Mucosa of gallbladder (tissue), 1 donor: ENCODE measurements around the gene ELN. TPM values are rescaled to one million over a fixed set of nuclear protein-coding genes. Genes with fewer than 3 reads are reported as not detected.

Experiments
- DNase-seq: peaks from one replicate; pipeline ENCODE4 v3.0.0-alpha.2; 2020; ENCODE audit warnings: low spot score
- total RNA-seq: library from RNA; stranded (reverse); gene quantifications from one replicate; pipeline ENCODE4 v1.2.1, GENCODE V29; 2021
- donor health status: DM: no; HTN: no; CAD: no.

The ELN gene
- total RNA-seq, 1 donor from 2014 or later: 70.3 TPM

DNA sequence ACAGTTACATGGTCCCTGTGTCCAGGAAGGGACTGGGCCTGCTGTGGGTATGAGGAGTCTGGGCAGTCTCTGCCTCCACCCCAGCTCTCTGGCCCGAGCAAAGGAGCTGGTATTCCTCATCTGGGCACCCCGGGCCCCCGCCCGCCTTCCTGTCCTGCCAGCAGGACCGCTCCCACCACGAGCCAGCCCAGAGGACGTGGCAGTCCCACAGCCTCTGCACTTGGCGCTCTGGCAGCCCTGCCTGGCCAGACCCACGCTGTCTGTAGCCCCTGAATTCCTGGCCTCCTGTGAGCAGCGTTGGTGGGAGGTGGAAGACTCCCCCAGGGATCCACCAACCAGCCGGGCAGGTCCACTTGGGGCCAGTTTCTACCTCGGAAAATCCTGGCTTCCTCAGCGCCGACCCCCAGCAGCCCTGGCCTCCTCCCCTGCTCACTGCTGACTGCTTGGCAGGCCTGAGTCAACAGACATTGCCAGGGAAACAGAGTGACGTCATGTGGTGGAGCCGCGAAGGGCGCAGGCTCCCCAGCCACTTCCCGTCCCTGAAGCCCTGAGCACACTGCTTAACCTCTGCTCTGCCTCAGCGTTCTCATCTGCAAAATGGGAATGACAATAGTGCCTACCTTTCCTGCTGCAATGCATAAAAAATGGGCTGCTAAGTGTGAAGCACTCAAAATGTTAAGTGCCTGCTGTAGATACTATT, 34.0 kb downstream of the ELN start:
- peak; percentile 93 for DNase-seq

DNA sequence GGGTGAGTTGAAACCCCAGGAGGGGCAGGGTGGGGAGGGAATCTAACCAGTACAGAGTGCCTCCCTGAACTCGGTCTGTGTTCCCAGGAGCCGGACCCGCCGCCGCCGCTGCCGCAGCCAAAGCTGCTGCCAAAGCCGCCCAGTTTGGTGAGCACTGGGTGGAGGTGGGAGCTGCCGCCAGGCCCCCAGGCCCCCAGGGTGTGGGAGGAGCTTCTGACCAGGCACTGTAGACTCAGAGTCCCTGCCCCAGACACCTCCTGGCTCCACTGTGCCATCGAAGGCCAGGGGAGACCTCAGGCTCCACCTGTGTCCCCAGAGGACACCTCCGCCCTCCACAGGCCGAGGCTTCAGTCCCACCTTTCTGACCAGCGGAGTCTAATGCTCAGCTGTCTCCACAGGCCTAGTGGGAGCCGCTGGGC, 35.3 kb downstream of the ELN start:
- no peak for DNase-seq

DNA sequence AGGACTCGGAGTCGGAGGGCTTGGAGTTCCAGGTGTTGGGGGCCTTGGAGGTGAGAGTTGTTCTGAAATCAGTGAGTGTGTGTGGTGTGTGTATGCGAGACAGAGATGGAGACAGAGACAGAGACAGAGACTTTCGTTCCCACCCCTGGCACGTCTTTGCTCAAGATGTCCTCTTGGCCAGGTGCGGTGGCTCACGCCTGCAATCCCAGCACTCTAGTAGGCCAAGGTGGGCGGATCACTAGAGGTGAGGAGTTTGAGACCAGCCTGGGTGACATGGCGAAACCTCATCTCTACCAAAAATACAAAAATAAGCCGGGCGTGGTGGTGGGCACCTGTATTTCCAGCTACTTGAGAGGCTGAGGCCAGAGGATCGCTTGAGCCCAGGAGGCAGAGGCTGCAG, 35.7 kb downstream of the ELN start:
- no peak for DNase-seq

DNA sequence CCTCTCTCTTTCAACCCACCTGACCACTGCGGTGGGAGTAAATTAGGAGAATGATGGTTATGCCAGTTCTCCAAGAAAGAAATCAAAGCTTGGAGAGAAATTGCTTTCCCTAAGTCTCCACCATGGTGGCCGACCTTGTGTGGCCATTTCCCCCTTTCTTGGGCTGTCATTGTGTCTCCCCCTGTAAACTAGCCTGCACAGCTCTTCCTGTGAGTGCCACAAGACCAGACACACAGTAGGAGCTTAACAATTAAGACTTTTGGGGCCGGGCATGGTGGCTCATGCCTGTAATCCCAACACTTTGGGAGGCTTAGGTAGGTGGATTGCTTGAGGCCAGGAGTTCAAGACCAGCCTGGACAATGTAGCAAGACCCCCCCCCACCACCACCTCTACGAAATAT, 36.7 kb downstream of the ELN start:
- no peak for DNase-seq

DNA sequence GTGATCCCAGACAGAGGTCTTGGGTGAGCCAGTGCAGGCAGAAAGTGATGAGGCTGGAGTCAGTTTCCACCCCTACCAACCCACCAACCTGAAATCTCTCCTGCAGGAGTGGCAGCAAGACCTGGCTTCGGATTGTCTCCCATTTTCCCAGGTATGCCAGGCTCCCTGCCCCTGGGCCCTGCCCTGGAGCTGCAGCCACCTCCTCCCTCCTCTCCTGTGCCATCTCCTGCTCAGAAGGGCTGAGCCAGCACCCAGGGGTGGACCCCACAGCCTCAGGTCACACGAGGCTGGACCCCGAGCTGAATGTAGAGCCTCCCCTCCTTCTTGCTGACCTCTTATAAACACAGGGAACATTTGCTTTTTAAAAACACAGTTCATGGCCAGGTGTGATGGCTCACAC, 38.7 kb downstream of the ELN start:
- no peak for DNase-seq

DNA sequence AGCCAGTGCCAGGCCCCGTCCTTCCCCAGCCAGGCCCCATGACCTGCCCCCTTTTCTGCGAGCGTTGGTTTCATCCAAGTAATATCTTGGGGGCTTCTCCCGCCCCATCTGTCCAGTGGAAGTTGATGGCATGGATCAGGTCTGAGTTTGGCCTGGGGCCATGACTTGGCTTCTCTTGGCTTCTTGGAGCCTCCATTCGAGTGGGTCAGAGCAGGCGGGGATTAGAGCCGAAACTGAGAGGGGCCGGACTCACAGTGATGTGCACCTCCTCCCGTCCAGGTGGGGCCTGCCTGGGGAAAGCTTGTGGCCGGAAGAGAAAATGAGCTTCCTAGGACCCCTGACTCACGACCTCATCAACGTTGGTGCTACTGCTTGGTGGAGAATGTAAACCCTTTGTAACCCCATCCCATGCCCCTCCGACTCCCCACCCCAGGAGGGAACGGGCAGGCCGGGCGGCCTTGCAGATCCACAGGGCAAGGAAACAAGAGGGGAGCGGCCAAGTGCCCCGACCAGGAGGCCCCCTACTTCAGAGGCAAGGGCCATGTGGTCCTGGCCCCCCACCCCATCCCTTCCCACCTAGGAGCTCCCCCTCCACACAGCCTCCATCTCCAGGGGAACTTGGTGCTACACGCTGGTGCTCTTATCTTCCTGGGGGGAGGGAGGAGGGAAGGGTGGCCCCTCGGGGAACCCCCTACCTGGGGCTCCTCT, 40.6 kb downstream of the ELN start:
- no peak for DNase-seq

DNA sequence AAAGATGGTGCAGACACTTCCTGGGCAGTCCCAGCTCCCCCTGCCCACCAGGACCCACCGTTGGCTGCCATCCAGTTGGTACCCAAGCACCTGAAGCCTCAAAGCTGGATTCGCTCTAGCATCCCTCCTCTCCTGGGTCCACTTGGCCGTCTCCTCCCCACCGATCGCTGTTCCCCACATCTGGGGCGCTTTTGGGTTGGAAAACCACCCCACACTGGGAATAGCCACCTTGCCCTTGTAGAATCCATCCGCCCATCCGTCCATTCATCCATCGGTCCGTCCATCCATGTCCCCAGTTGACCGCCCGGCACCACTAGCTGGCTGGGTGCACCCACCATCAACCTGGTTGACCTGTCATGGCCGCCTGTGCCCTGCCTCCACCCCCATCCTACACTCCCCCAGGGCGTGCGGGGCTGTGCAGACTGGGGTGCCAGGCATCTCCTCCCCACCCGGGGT, 41.1 kb downstream of the ELN start:
- DNase-seq: no peak

DNA sequence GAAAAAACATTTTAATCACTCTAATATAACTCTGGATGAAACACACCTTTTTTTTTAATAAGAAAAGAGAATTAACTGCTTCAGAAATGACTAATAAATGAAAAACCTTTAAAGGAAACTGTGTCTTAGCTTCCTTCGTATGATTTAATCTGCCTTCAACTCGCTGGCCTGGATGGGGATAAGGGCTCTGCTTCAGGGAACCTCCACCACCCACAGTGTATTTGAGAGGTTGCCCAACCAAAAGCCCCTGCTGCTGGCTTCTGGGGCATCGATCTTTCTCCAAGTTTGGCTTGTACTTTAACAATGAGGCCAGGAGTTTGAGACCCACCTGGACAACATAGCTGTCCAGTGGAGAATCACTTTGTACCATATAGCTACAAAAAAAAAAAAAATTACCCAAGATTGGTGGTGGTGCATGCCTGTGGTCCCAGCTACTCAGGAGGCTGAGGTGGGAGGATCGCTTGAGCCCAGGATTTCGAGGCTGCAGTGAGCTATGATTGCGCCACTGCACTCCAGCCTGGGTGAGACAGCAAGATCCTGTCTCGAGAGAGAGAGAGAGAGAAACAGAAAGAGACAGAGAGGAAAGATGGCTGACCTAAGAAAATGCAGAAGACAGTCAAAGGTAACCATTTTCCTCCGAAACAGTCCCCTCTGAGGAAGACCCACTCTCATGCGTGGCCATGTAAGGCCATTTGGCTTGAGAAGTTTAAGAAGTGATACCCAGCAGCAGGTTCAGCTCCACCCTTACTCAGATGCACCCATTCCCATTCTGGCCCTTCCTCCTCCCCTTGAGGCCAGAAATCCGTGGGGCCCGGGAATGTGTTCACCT, 42.0 kb downstream of the ELN start:
- DNase-seq: no peak

DNA sequence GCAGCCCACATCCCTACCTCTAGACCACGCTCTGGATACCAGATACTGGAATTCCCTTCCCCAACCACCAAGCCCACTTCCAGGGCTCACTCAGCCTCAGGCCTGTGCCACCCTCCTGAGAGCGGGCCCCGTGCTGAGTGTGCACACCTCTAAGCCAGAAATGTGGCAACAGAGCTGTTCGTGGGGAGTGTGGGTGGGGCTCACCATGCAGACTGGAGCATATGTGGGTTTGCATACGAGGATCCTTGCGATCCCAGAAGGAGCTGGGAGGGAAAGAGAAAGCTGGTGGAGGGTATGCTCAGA, 42.6 kb downstream of the ELN start:
- no peak for DNase-seq

DNA sequence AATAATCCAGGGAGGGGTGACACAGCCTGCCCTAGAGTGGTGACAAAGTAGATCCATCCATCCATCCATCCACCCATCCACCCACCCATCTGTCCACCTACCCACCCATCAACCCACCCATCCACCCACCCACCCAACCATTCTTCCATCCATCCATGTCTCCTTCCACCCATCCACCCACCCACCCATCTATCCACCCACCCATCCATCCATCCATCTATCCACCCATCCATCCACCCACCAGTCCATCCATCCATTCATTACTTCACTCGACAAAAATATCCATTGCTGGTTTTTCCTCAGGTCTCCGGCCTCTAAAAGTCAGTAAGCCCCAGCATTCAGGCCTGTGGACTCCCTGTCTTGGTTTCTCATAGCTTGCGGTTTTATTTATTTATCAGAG, 43.1 kb downstream of the ELN start:
- DNase-seq: no peak

DNA sequence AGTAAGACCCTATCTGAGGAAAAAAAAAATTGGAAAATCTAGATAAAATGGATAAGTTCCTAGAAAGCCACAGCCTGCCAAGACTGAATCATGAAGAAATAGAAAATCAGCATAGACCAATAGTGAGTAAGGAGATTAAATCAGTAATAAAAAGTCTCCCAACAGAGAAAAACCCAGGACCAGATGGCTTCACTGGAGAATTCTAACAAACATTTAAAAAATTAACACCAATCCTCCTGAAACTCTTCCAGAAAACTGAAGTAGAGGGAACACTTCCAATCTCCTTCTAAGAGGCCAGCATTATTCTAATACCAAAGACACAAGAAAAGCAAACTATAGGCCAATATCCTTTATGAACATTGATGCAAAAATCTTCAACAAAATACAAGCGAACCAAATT, 46.8 kb downstream of the ELN start:
- DNase-seq: no peak

DNA sequence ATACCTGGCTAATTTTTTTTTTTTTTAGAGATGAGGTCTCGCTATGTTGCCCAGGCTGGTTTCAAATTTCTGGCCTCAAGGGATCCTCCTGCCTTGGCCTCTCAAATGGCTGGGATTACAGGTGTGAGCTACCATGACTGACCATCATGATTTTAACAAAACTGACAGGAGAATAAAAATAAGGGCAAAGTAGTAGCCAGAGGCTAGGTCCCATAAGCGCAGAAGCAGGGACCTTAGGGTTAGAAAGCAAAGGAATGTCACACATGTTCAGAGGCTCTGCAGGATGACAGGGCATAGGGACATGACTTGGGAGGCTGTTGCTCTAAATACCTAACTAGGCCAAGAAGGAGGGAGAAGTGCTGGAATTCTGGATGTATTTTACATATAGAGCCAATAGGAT, 50.5 kb downstream of the ELN start:
- DNase-seq: no peak

DNA sequence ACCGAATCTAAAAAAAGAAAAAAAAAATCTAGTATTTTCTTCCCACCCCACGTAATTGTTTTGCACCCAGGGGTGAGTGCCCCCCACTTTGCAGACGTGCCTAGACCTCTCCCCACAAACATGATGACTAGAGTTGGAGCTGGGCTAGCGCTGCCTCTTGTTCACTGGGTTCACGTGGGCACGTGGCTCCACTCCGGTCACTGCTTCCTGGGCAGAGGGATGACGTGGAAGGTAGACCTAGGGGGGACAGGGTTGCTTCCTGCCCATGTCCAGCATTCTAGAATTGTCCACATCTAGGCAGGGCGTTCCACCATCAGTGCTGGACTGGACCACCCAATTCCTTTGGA, 54.8 kb downstream of the ELN start:
- DNase-seq: no peak

DNA sequence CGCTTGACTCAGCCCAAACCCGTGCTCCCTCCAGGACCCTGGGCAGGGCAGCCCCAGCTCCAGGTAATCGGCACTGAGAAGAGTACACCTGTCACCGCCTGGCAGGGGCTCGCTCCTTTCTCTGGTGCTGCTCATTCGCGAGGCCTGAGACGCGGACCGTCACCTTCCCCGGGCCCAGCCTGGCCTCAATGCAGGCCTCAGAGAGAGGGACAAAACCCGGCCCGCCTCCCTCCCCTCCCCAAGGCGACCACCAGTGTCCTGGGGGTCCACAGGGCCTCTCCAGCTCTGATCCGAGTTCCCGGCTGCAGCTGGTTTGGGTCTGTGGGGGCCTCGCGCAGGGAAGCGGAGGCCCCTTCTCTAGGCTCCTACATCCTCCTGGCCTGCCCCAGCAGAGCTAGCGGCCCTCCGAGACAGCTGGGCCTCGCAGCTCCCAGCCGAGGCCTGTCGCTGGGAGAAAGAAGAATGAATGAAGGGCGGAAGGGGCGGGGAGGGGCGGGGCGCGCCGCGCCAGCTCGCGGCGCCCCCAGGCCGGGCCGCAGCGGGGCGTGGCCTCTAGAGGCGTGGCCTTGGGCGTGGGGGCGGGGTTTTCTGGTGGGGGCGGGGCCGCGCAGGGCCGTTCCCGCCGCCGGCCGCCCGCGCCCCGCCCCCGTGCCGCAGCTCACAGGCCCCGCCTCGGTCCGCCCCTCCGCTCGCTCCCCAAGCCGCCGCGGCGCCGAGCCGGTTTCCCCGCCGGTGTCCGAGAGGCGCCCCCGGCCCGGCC, 55.3 kb downstream of the ELN start, which contains the start of gene LIMK1:
Gene LIMK1 (plus strand): TSS at position 688 of the 760 bp plus-strand sequence. CDS start 187 bp downstream, outside the sequence.
- peak; percentile 79 for DNase-seq

DNA sequence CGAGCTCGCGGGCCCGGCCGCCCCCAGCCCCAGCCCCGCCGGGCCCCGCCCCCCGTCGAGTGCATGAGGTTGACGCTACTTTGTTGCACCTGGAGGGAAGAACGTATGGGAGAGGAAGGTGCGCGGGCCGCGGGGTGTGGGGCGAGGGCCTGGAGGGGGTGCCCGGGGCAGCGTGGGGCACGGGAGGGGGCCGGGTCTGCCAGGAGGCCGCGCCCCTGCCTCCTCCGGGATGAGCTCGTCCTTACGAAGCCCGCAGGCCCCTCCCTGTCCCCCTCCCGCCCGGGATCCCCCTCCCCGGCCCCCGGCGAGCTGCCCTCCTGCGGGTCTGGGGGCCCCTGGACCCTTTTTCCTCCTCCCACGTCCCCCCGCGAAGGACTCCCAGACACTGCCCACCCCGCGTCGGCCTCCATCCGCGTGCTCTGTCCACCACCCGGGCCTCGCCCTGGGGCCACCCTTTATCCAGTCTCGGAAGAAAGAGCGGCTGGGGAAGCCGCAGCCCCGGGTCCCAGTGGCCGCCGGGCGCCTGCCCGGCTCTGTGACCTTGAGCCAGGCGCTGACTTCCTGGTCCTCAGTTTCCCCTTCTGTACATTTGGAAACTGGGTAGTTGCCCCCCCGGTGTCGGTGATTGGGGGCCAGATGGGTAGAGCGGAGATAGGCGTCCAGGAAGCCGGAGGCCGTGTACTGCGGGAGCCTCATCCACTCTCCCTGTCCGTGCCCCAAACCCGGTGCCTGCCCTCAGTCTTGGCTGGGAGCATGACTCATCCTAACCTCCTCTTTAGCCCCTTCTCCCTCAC, 56.2 kb downstream of the ELN start:
- DNase-seq: no peak

DNA sequence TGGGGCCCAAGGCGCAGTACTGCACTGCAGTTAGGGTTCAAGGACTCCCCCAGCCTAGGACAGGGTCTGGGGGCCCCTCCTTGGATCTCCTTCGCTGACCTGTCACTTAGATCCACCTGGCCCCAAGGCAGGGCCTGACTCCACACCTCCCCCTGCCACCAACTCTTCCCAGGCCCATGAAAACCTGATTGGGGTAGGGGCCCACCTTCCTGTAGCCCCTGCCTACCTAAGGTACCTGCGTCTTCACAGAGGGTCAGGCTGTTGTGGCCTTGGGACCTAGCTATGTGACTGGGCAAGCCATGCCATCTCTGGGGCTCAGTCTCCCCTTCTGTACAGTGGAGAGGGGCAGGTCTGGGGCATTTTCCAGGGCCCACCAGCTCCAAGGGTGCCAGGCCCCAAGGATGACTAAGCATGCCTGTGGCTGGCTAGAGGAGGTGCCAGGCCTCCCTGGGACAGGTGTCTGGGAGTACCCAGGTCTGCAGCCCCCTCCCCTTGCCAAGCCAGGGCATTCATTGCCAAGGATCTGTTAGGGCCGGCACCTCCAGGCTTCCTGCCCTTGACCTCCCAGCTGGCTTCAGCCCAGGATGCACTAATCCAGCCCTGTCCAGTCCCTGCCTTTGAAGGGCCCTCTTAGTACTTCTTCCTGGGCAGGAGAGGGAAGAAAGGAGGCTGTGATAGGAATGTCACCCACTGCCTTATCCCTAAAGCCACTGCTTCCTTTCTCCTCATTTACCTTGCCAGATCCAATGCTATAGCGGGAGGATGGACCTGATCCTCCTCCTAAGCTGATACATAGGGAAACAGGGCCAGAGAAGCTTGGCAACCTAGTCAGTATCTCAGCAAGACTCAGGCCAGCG, 57.0 kb downstream of the ELN start:
- DNase-seq: no peak

DNA sequence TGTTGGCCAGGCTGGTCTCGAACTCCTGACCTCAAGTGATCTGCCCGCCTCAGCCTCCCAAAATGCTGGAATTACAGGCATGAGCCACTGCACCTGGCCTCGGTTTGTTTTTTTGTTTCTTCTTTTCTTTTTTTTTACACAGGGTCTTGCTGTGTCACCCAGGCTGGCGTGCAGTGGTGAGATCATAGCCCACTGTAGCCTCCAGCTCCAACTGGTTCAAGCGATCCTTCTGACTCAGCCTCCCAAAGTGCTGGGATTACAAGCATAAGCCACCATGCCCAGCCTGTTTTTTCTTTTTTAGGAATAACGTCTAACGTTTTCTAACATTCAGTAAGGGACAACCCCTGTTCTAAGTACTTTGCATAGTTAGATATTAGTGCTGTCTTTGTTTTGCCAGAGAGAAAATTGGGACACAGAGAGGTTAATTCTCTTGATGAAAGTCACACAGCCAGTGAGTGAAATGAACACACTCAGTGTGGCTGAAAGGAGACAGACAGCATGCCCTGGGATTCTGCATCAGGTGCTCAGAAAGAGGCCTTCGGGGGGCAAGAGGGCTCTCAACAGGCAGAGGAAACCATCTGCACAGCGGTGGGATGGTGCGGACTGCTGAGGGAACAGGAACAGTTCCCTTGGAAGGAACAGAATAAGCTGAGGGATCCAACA, 59.9 kb downstream of the ELN start:
- DNase-seq: no peak

DNA sequence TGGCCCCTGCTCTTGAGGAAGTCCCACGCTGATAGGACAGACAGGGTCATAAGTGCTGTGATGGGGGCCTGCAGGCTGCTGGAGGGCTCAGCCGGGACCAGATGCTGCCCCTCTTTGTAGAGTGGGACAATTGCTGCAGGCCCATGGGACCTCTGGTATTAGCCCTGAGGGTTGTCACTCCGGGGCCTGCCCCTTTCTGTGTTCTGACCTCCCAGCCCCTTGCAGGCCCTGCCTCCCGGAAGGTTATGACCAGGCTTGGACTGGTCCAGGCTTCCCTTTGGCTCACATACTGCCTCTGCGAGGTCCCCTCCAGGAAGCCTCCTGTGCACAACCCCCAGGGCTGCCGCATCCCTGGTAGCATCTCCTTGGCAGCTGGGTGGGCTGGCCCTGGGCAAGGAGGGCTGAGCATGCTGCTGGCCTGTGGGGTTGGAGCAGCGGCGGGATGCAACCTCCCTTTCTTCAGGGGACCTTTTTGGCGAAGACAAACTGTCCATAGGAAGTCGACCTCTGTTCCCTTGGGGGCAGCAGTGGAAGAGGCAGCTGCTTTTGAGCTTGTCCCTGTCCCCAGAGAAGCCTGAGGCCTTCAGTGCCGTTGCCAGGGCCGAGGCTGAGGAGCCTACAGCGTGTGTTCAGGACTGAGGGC, 64.5 kb downstream of the ELN start:
- DNase-seq: no peak

DNA sequence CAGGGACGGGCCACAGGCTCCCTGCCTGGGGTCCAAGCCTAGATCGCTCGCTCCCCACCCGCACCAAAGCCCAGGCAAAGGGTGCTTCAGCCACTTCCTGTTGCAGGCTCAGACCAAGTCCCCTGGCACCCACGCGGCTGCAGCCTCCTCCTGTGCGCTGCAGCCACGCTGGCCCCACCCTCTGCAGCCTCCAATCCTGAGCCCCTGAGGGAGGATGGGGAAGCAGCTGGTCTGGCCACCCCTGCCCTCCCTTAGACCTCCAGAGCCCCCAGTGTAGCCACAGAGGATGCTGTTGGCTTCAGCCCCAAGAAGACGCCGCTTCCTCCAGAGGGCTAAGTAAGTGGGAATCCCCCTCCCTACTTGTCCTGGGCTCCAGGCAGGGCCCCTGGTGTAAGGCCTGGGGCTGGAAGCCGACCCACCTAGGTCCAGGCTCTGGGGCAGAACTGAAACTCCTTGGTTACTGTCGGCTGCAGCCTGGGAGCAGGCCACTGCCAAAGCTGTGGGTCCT, 65.0 kb downstream of the ELN start:
- no peak for DNase-seq
